GM12878 (cell line): ENCODE data around the gene CLSTN2. TPM values are rescaled to one million over a fixed set of nuclear protein-coding genes. Genes with fewer than 3 reads are reported as not detected.

Source experiments
- ATAC-seq: fragments of 200-7000 bp; cut with Tn5 transposase; 3 replicates; pipeline ENCODE4 v1.9.1; 2020; ENCODE audit warnings: mild to moderate bottlenecking, moderate library complexity
- BruUV-seq: library from RNA; stranded (reverse); fragments of 400-500 nt; replicated peaks from 2 replicates; lab custom pipeline; 2021; lab: Mats Ljungman, UMichigan
- CTCF ChIA-PET: fragments of 300-600 bp; sonication (Branson Sonifier 250); formaldehyde crosslinking; extraction: SDS; loops from one replicate; lab custom pipeline; 2021; ENCODE audit warnings: inconsistent platforms; lab: Yijun Ruan, JAX
- POLR2A ChIA-PET: fragments of 350-600 bp; formaldehyde crosslinking; extraction: SDS; loops from one replicate; lab custom pipeline; 2021; ENCODE audit warnings: inconsistent platforms; lab: Charles Lee
- RAD21 ChIA-PET: fragments of 300-600 bp; sonication (Branson Sonifier 250); formaldehyde crosslinking; loops from one replicate; lab custom pipeline; 2023; ENCODE audit warnings: antibody characterized with exemption; ENCODE audit not compliant: unreplicated experiment; lab: Charles Lee
- SMC1A ChIA-PET: fragments of 300-600 bp; sonication (Branson Sonifier 250); formaldehyde crosslinking; loops from one replicate; lab custom pipeline; 2023; ENCODE audit not compliant: unreplicated experiment, uncharacterized antibody; lab: Charles Lee
- DNase-seq: peaks from one replicate; pipeline ENCODE4 v3.0.0-alpha.2; 2011; ENCODE audit warnings: low read depth, low spot score
- FAIRE-seq: peaks from 3 replicates; lab custom pipeline; 2011; peaks lifted over from hg19 to GRCh38; lab: Jason Lieb, UNC
- H2AFZ ChIP-seq: 2 replicates; pipeline ENCODE4 v1.6.0; 2011; ENCODE audit warnings: low read depth, low read length, control low read depth; ENCODE audit not compliant: control insufficient read depth
- H3K27ac ChIP-seq: 2 replicates; pipeline ENCODE4 v1.5.1; 2011; ENCODE audit warnings: control low read depth; ENCODE audit not compliant: control insufficient read depth, insufficient read depth
- H3K27me3 ChIP-seq, 2 experiments: replicated peaks in 1 of 2; 2 replicates each; pipeline versions ENCODE4 v1.6.0 to v1.6.1; 2011; ENCODE audit warnings: low read length in 1 of 2; ENCODE audit not compliant: control insufficient read depth in 2 of 2, insufficient read depth in 2 of 2
- H3K36me3 ChIP-seq, 2 experiments: 2 replicates each; pipeline ENCODE4 v1.5.1; 2011; ENCODE audit warnings: low read length in 1 of 2; ENCODE audit not compliant: control insufficient read depth in 2 of 2, insufficient read depth in 2 of 2
- H3K4me1 ChIP-seq: 2 replicates; pipeline ENCODE4 v1.6.1; 2011; ENCODE audit warnings: mild to moderate bottlenecking, low read length, moderate library complexity, mixed read lengths; ENCODE audit not compliant: control insufficient read depth, insufficient read depth
- H3K4me2 ChIP-seq: 2 replicates; pipeline ENCODE4 v1.6.0; 2011; ENCODE audit warnings: control low read depth; ENCODE audit not compliant: control insufficient read depth, insufficient read depth
- H3K4me3 ChIP-seq: fragments of 200-600 bp; sonication (generic); 2 replicates; pipeline ENCODE4 v1.5.1; 2016
- H3K79me2 ChIP-seq: 2 replicates; pipeline ENCODE4 v1.6.0; 2011; ENCODE audit warnings: low read length; ENCODE audit not compliant: control insufficient read depth, insufficient read depth
- H3K9ac ChIP-seq: 2 replicates; pipeline ENCODE4 v1.8.0; 2011; ENCODE audit warnings: low read length, control low read depth, mixed read lengths; ENCODE audit not compliant: control insufficient read depth, insufficient read depth
- H3K9me3 ChIP-seq: replicated peaks from 3 replicates; pipeline ENCODE4 v1.5.1; 2011; ENCODE audit warnings: mild to moderate bottlenecking, low read length; ENCODE audit not compliant: control insufficient read depth, insufficient read depth
- H4K20me1 ChIP-seq: 2 replicates; pipeline ENCODE4 v1.6.0; 2011; ENCODE audit not compliant: control insufficient read depth, insufficient read depth
- CEBPZ ChIP-seq: fragments of 150-350 bp; IDR thresholded peaks from 2 replicates; pipeline ENCODE4 v1.6.1; 2016; ENCODE audit warnings: low read depth, low read length
- MTA3 ChIP-seq: IDR thresholded peaks from 2 replicates; pipeline ENCODE4 v1.6.1; 2012; ENCODE audit warnings: low read length, inconsistent platforms, borderline replicate concordance
- NR2F1 ChIP-seq: fragments of 450-650 bp; conservative IDR thresholded peaks from 2 replicates; pipeline ENCODE4 v1.6.1; 2017; ENCODE audit warnings: mild to moderate bottlenecking
- TCF12 ChIP-seq: IDR thresholded peaks from 2 replicates; pipeline ENCODE4 v1.6.1; 2011; ENCODE audit warnings: low read depth, mild to moderate bottlenecking, low read length
- TCF7 ChIP-seq: IDR thresholded peaks from 2 replicates; pipeline ENCODE4 v1.6.1; 2014; ENCODE audit warnings: antibody characterized with exemption, borderline replicate concordance
- WGBS: methylation state at CpG from one replicate; pipeline ENCODE4 v1.1.6; 2016; ENCODE audit warnings: low lambda C conversion rate; ENCODE audit not compliant: insufficient replicate concordance, insufficient coverage; ENCODE audit errors: missing lambda C conversion rate; 5-methylcytosine and 5-hydroxymethylcytosine counted together
- in situ Hi-C: fragments of 300-500 bp; cut with MboI; formaldehyde crosslinking; loops from 9 replicates; pipeline ENCODE4 v1.14.3; 2018; ENCODE audit warnings: mixed read lengths
- intact Hi-C: fragments of 100-400 bp; cut with micrococcal nuclease; formaldehyde crosslinking; loops from one replicate; pipeline ENCODE4 v1.14.2; 2022; ENCODE audit not compliant: unreplicated experiment
- polyA plus RNA-seq, 11 experiments: library from polyadenylated mRNA; depleted of rRNA in 4 of 11; unstranded in 6 of 11; stranded (reverse) in 5 of 11; fragments of >200 nt; fragmentation: Nextera tagmentation in 4 of 11; fragmentation: Illumina TruSeq in 1 of 11; extraction: Ambion mirVana in 4 of 11; extraction: Trizol in 1 of 11; gene quantifications; 1 replicate in 1 of 11; 2 replicates in 10 of 11; pipeline versions ENCODE4 v1.2.1 to v1.2.3, GENCODE V29; 2011 to 2016; ENCODE audit warnings: inconsistent platforms in 2 of 11, missing spikeins in 2 of 11, low read depth in 1 of 11
- total RNA-seq, 4 experiments: library from RNA; depleted of rRNA in 3 of 4; stranded (reverse); fragments of >200 nt in 3 of 4; fragmentation: Illumina TruSeq in 1 of 4; extraction: Trizol in 1 of 4; gene quantifications; 2 replicates each; pipeline versions ENCODE4 v1.2.1 to v1.2.3, GENCODE V29; 2013 to 2021

The CLSTN2 gene
- total and polyA plus RNA-seq, 10 of the 15 experiments (the other 5 are each of a cell fraction or from before 2014, with no cell fraction given) = under 0.01 to 0.10 (median under 0.01) TPM; not detected in 5

- Histone ChIP-seq H3K27me3 (no peaks in the 10 kb centered on the region), H3K27ac (no peak overlapping the region), H3K36me3 (no peaks in the 10 kb centered on the region), H3K4me2 (no peak overlapping the region), H3K9me3 (no peaks in the 10 kb centered on the region), H3K9ac (no peak overlapping the region), H3K79me2 (no peaks in the 10 kb centered on the region), H3K4me1 (no peaks in the 10 kb centered on the region), H2AFZ (no peak overlapping the region), H4K20me1 (no peaks in the 10 kb centered on the region), H3K4me3 (no peak overlapping the region)
- 32% methylated on average over 5 of the region's 5 CpGs for whole genome bisulfite sequencing
- BruUV-seq = no TSS peak
- ChIA-PET CTCF (interaction anchor here (1.3 kb wide), 1 partner anchor 8 kb away, joined by 3 read pairs; no protein-coding TSS in a partner anchor), SMC1A (interaction anchor here (0.7 kb wide), 1 partner anchor 10 kb away, joined by 3 read pairs; no protein-coding TSS in a partner anchor), POLR2A (no interaction called here), RAD21 (no interaction called here)
- TF ChIP-seq MTA3 (no peak), TCF7 (no peak), NR2F1 (no peak), CEBPZ (no peak), TCF12 (no peak)
- intact Hi-C loops = no loop called here
- DNase-seq = no peak
- in situ Hi-C loops = loop anchor here (25.0 kb wide), 2 partner anchors 594 to 719 kb away; no protein-coding TSS in a partner anchor
- ATAC-seq = no peak
- FAIRE-seq = no peak
These were observed 208.5 kb downstream of the CLSTN2 start for GRCh38 chr3:140143367-140144069.
